ENCODE data around the gene PHF14.

Gene PHF14

GRCh38 chr7:11176985-11177555, 203.4 kb downstream of the PHF14 start:
- DNase-seq: no peak

- no peak for DNase-seq
Observed at GRCh38 chr7:11177793-11178192, 204.1 kb downstream of the PHF14 start.

- DNase-seq: no peak
Observed at GRCh38 chr7:11181590-11181989, 207.9 kb downstream of the PHF14 start.

- DNase-seq: no peak
Observed at GRCh38 chr7:11182736-11183135, 209.1 kb downstream of the PHF14 start.

GRCh38 chr7:11185179-11185815, 211.6 kb downstream of the PHF14 start:
- no peak for DNase-seq

GRCh38 chr7:11188529-11189310, 215.0 kb downstream of the PHF14 start:
- no peak for DNase-seq

GRCh38 chr7:11191081-11191480, 217.4 kb downstream of the PHF14 start:
- no peak for DNase-seq

- DNase-seq: peak; percentile 17
Observed at GRCh38 chr7:11191574-11192220, 218.0 kb downstream of the PHF14 start.

- no peak for DNase-seq
Observed at GRCh38 chr7:11192506-11192905, 218.8 kb downstream of the PHF14 start.

- DNase-seq: peak; percentile 73
Observed at GRCh38 chr7:11193131-11193867, 219.6 kb downstream of the PHF14 start.

GRCh38 chr7:11193888-11194287, 220.2 kb downstream of the PHF14 start:
- no peak for DNase-seq

GRCh38 chr7:11194492-11194891, 220.8 kb downstream of the PHF14 start:
- no peak for DNase-seq

GRCh38 chr7:11195502-11195901, 221.8 kb downstream of the PHF14 start:
- no peak for DNase-seq

- DNase-seq: no peak
Observed at GRCh38 chr7:11196143-11196542, 222.5 kb downstream of the PHF14 start.

GRCh38 chr7:11203224-11203623, 229.6 kb downstream of the PHF14 start:
- no peak for DNase-seq

- no peak for DNase-seq
Observed at GRCh38 chr7:11203683-11204082, 230.0 kb downstream of the PHF14 start.

GRCh38 chr7:11206177-11206899, 232.7 kb downstream of the PHF14 start:
- DNase-seq: peak; percentile 52

GRCh38 chr7:11207565-11207964, 233.9 kb downstream of the PHF14 start:
- no peak for DNase-seq

- no peak for DNase-seq
Observed at GRCh38 chr7:11208883-11209465, 235.3 kb downstream of the PHF14 start.

GRCh38 chr7:11210374-11210773, 236.7 kb downstream of the PHF14 start:
- DNase-seq: no peak

- peak; percentile 58 for DNase-seq
Observed at GRCh38 chr7:11212080-11212711, 238.5 kb downstream of the PHF14 start.

Measured in NCI-H146 (cell line).